ENCODE data around the gene MRPL48. TPM values are rescaled to one million over a fixed set of nuclear protein-coding genes. Genes with fewer than 3 reads are reported as not detected.
A peak's percentile ranks its signal among the peaks of the same experiment; 100 is the strongest.

The MRPL48 gene
- total and polyA plus RNA-seq, 2 donors from 2014 or later, result 27.5 to 79.3 TPM

DNA sequence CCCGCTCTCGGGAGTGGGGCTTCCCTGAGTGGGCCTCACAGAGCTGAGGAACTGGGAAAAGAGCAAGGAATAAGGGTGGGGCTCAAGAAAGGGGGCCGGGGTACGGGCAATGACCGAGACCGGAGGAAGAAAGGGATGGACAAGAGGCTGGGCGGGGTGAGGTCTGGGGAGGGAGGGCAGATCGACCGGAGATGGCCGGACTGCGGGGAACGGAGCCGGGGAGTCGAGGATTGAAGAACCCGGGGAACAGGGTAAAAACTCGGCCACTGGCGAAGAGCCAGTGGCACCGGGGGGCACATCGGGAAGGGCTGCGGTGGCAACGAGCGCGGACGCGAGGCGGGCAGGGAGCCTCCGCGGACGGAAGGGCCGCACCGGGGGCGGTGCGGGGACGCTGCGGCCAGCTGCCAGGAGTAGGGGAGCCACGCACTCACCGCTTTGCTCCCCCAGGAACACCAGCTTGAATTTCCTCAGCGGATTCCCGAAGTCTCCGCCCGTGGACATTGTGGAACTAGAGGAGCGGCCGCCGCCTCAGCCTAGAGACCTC lies 27.5 kb upstream of the MRPL48 start:
- intact Hi-C loops (cut with DNase I), result no loop called here
- Histone ChIP-seq H3K27ac (ENCODE audit: low read depth in 2 of 2, low read length in 2 of 2) (peak overlapping the region; percentile 93 to 95), H3K27me3 (ENCODE audit: control insufficient read depth, insufficient read depth, low read length) (no peaks in the 10 kb centered on the region)

DNA sequence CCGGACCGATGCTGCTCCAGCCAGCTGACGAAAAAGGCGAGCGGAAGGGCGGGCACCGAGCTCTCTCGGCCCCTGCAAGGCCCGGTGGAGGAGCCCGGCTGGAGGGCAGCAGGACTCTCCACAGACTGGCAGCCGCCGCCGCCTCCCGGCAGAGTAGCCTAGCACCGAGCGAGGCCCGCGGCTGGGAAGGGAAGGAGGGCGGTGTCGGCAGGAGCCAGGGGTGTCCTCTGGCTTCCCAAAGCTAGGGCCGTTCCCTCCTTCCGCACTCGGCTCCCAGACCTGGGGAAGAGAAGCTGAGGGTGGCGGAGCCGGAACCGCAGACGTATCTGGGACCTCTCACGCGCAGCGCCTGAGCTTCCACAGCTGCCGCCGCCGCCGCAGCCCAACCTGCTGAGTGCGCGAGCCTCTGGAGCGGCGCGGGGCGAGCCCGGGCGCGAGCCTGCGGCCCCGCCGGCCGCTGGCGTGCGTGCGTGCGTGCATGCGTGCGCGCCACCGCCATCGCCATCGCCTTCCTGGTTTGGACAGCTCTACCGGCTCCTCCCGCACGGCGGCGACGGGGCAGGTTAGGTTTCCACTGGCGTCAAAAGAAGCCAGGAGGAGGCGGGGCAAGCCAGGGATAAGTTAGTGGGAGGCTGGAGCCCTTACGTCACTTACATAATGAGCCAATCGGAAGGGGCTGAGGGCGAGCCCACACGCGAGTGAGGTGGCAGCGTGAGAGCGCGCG lies 26.8 kb upstream of the MRPL48 start, which contains the start of gene RAB6A:
Gene RAB6A (minus strand): TSS at position 396 of the 724 bp plus-strand sequence. CDS start 439 bp downstream, outside the sequence.
- peak; percentile 93 for FAIRE-seq
- TF ChIP-seq, protein P1, sequence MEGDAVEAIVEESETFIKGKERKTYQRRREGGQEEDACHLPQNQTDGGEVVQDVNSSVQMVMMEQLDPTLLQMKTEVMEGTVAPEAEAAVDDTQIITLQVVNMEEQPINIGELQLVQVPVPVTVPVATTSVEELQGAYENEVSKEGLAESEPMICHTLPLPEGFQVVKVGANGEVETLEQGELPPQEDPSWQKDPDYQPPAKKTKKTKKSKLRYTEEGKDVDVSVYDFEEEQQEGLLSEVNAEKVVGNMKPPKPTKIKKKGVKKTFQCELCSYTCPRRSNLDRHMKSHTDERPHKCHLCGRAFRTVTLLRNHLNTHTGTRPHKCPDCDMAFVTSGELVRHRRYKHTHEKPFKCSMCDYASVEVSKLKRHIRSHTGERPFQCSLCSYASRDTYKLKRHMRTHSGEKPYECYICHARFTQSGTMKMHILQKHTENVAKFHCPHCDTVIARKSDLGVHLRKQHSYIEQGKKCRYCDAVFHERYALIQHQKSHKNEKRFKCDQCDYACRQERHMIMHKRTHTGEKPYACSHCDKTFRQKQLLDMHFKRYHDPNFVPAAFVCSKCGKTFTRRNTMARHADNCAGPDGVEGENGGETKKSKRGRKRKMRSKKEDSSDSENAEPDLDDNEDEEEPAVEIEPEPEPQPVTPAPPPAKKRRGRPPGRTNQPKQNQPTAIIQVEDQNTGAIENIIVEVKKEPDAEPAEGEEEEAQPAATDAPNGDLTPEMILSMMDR (IDR thresholded peaks at IDR 0.05; ENCODE audit: borderline replicate concordance, extremely low read depth, insufficient read depth), result peak; percentile 42
- intact Hi-C loops (cut with DNase I), result no loop called here

More for the DNA sequence above, 27.5 kb upstream of the MRPL48 start:
- Histone ChIP-seq H3K9ac (ENCODE audit: low read length in 3 of 3) (peak overlapping the region; percentile 42 to 94 (median 90)), H3K4me3 (ENCODE audit: low read length in 3 of 3) (peak overlapping the region; percentile 73 to 78 (median 74)), H3K4me1 (ENCODE audit: control insufficient read depth in 2 of 3, insufficient read depth in 2 of 3, low read depth in 1 of 3, low read length in 3 of 3) (peaks cover 5 to 14% (median 7%) of the 10 kb centered on the region in 3 donors), H3K36me3 (ENCODE audit: control insufficient read depth in 2 of 3, insufficient read depth in 3 of 3, low read length in 3 of 3) (no peaks in the 10 kb centered on the region), H3K9me3 (ENCODE audit: control insufficient read depth in 2 of 3, insufficient read depth in 1 of 3, low read length in 3 of 3) (no peaks in the 10 kb centered on the region)
- TF ChIP-seq, protein P1 (IDR thresholded peaks at IDR 0.05; ENCODE audit: borderline replicate concordance, extremely low read depth, insufficient read depth), result no peak
- peak; percentile 54 to 87 (median 74) for DNase-seq
- no peak for FAIRE-seq

DNA sequence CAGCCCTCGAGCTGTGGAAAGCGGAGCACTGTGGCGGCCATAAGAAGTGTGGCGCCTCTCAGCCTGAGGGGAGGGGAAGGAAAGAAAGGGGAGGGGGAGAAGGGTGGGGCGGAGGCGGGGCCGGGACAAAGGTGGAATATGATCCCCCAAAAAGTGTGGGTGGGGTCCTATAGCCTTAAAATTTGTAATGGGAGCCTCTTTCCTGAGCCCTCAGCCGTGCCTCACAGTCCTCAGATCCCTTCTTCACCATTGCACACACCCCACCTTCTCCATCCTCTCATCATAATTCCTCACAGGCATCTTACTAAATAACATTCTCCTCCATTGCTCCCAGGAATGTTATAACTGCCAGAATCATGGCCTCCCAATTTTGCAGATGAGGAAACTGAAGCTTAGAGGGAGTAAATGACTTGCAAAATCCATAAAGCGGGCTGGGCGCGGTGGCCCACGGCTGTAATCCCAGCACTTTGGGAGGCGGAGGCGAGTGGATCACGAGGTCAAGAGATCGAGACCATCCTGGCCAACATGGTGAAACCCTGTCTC lies 26.2 kb upstream of the MRPL48 start:
- peak overlapping the region in 2 of 3 donors; percentile 16 to 46 for H3K9ac ChIP-seq (ENCODE audit: low read length in 3 of 3)

More for the DNA sequence above, 26.8 kb upstream of the MRPL48 start, which contains the start of gene RAB6A:
- Histone ChIP-seq H3K36me3 (ENCODE audit: control insufficient read depth in 2 of 3, insufficient read depth in 3 of 3, low read length in 3 of 3) (no peaks in the 10 kb centered on the region), H3K9me3 (ENCODE audit: control insufficient read depth in 2 of 3, insufficient read depth in 1 of 3, low read length in 3 of 3) (no peaks in the 10 kb centered on the region), H3K27ac (ENCODE audit: low read depth in 2 of 2, low read length in 2 of 2) (peak within 1 kb of the TSS; percentile 93 to 95), H3K4me1 (ENCODE audit: control insufficient read depth in 2 of 3, insufficient read depth in 2 of 3, low read depth in 1 of 3, low read length in 3 of 3) (peaks cover 5 to 14% (median 7%) of the 10 kb centered on the region in 3 donors), H3K4me3 (ENCODE audit: low read length in 3 of 3) (peak within 1 kb of the TSS; percentile 73 to 78 (median 74)), H3K27me3 (ENCODE audit: control insufficient read depth, insufficient read depth, low read length) (no peaks in the 10 kb centered on the region), H3K9ac (ENCODE audit: low read length in 3 of 3) (peak within 1 kb of the TSS; percentile 42 to 94 (median 90))
- DNase-seq, result peak; percentile 100

More for the DNA sequence above, 26.2 kb upstream of the MRPL48 start:
- intact Hi-C loops (cut with DNase I), result no loop called here
- H3K9me3 ChIP-seq (ENCODE audit: control insufficient read depth in 2 of 3, insufficient read depth in 1 of 3, low read length in 3 of 3), result no peaks in the 10 kb centered on the region
- H3K4me3 ChIP-seq (ENCODE audit: low read length in 3 of 3), result peak overlapping the region; percentile 26 to 64 (median 52)
- TF ChIP-seq, protein P1 (IDR thresholded peaks at IDR 0.05; ENCODE audit: borderline replicate concordance, extremely low read depth, insufficient read depth), result no peak
- FAIRE-seq (no peak), DNase-seq (no peak)
- no peaks in the 10 kb centered on the region for H3K27me3 ChIP-seq (ENCODE audit: control insufficient read depth, insufficient read depth, low read length)
- peaks cover 5 to 14% (median 7%) of the 10 kb centered on the region in 3 donors for H3K4me1 ChIP-seq (ENCODE audit: control insufficient read depth in 2 of 3, insufficient read depth in 2 of 3, low read depth in 1 of 3, low read length in 3 of 3)
- H3K36me3 ChIP-seq (ENCODE audit: control insufficient read depth in 2 of 3, insufficient read depth in 3 of 3, low read length in 3 of 3), result no peaks in the 10 kb centered on the region
- peak overlapping the region; percentile 52 to 72 for H3K27ac ChIP-seq (ENCODE audit: low read depth in 2 of 2, low read length in 2 of 2)
